Stomach (tissue), 4 donors: ENCODE data around the gene FTO.

Source experiments
- EP300 ChIP-seq: sonication (generic); formaldehyde crosslinking; IDR thresholded peaks from one replicate; pipeline ENCODE4 v1.6.1; 2017; ENCODE audit warnings: antibody characterized with exemption
- POLR2A ChIP-seq, 4 donors: fragments of 450-650 bp; IDR thresholded peaks; one replicate each; pipeline ENCODE4 v1.6.1; 2016; ENCODE audit warnings: antibody characterized with exemption in 4 of 4, control low read depth in 2 of 4, mild to moderate bottlenecking in 1 of 4, moderate library complexity in 1 of 4
- POLR2AphosphoS5 ChIP-seq, 3 donors: sonication (generic); formaldehyde crosslinking; IDR thresholded peaks; one replicate each; pipeline ENCODE4 v1.6.1; 2016; ENCODE audit warnings: antibody characterized with exemption in 3 of 3
- TF ChIP-seq, protein P1 (sequence below), 7 experiments: fragments of 450-650 bp in 4 of 7; fragments of 200-600 bp in 3 of 7; sonication (generic) in 3 of 7; IDR thresholded peaks; one replicate each; pipeline ENCODE4 v1.5.1; 2016 to 2019; ENCODE audit warnings: antibody characterized with exemption in 7 of 7, control low read depth in 2 of 7, mild to moderate bottlenecking in 1 of 7

- TF ChIP-seq POLR2A (IDR thresholded peaks at IDR 0.05) (no peak), EP300 (no peak), POLR2AphosphoS5 (IDR thresholded peaks at IDR 0.05) (no peak)
- TF ChIP-seq, protein P1, sequence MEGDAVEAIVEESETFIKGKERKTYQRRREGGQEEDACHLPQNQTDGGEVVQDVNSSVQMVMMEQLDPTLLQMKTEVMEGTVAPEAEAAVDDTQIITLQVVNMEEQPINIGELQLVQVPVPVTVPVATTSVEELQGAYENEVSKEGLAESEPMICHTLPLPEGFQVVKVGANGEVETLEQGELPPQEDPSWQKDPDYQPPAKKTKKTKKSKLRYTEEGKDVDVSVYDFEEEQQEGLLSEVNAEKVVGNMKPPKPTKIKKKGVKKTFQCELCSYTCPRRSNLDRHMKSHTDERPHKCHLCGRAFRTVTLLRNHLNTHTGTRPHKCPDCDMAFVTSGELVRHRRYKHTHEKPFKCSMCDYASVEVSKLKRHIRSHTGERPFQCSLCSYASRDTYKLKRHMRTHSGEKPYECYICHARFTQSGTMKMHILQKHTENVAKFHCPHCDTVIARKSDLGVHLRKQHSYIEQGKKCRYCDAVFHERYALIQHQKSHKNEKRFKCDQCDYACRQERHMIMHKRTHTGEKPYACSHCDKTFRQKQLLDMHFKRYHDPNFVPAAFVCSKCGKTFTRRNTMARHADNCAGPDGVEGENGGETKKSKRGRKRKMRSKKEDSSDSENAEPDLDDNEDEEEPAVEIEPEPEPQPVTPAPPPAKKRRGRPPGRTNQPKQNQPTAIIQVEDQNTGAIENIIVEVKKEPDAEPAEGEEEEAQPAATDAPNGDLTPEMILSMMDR (IDR thresholded peaks at IDR 0.05) = no peak
Observed at GRCh38 chr16:53773881-53774280, 69.9 kb downstream of the FTO start.
